Panc1 (cell line): ENCODE data around the gene TMEM62. TPM values are rescaled to one million over a fixed set of nuclear protein-coding genes. Genes with fewer than 3 reads are reported as not detected.
"Not testable (repeated sequence)": the region's sequence is repeated elsewhere in the genome, so short reads cannot be mapped to it uniquely, and the experiment has no call there.

Experiments used
- ATAC-seq: fragments of 200-7000 bp; cut with Tn5 transposase; 2 replicates; pipeline ENCODE4 v1.9.1; 2020; ENCODE audit warnings: mild to moderate bottlenecking, moderate library complexity
- BruUV-seq: library from RNA; stranded (reverse); fragments of 400-500 nt; replicated peaks from 2 replicates; lab custom pipeline; 2021; lab: Mats Ljungman, UMichigan
- CTCF ChIA-PET: fragments of 300-600 bp; sonication (Branson Sonifier 250); formaldehyde crosslinking; loops from one replicate; lab custom pipeline; 2022; ENCODE audit warnings: antibody characterized with exemption; lab: Charles Lee
- POLR2A ChIA-PET: fragments of 300-600 bp; sonication (Branson Sonifier 250); formaldehyde crosslinking; loops from one replicate; lab custom pipeline; 2022; ENCODE audit warnings: antibody characterized with exemption; lab: Charles Lee
- DNase-seq: peaks from one replicate; pipeline ENCODE4 v3.0.0-alpha.2; 2010; ENCODE audit warnings: low read depth, low spot score
- H3K27ac ChIP-seq: 2 replicates; pipeline ENCODE4 v1.5.1; 2011; ENCODE audit warnings: mild to moderate bottlenecking, low read length, inconsistent platforms
- H3K27me3 ChIP-seq: fragments of 200-500 bp; sonication (Bioruptor generic); 2 replicates; pipeline ENCODE4 v1.6.0; 2014; ENCODE audit warnings: low read length, inconsistent platforms; ENCODE audit not compliant: control insufficient read depth, insufficient read depth
- H3K36me3 ChIP-seq: fragments of 200-500 bp; sonication (Bioruptor generic); 2 replicates; pipeline ENCODE4 v1.5.1; 2014; ENCODE audit warnings: inconsistent platforms, mild to moderate bottlenecking, low read length, moderate library complexity; ENCODE audit not compliant: control insufficient read depth, insufficient read depth
- H3K4me1 ChIP-seq: 2 replicates; pipeline ENCODE4 v1.5.1; 2011; ENCODE audit warnings: inconsistent platforms, mild to moderate bottlenecking, low read length, moderate library complexity; ENCODE audit not compliant: control insufficient read depth, insufficient read depth
- H3K4me3 ChIP-seq, 2 experiments: 2 replicates each; pipeline ENCODE4 v1.5.1; 2011 to 2012; ENCODE audit warnings: low read depth in 2 of 2, low read length in 2 of 2, mild to moderate bottlenecking in 2 of 2, inconsistent platforms in 1 of 2, moderate library complexity in 1 of 2
- H3K9me3 ChIP-seq: fragments of 200-500 bp; sonication (Bioruptor generic); 2 replicates; pipeline ENCODE4 v1.5.1; 2014; ENCODE audit warnings: low read depth, mild to moderate bottlenecking, inconsistent platforms, low read length, moderate library complexity; ENCODE audit not compliant: control insufficient read depth, insufficient read depth
- POLR2AphosphoS5 ChIP-seq: IDR thresholded peaks from 2 replicates; pipeline ENCODE4 v1.6.1; 2012; ENCODE audit warnings: mild to moderate bottlenecking, low read depth, low read length, moderate library complexity
- SIN3A ChIP-seq: IDR thresholded peaks from 2 replicates; pipeline ENCODE4 v1.6.1; 2012; ENCODE audit warnings: low read depth, mild to moderate bottlenecking, low read length, moderate library complexity, borderline replicate concordance; ENCODE audit not compliant: insufficient read depth
- TCF7L2 ChIP-seq: IDR thresholded peaks from 2 replicates; pipeline ENCODE4 v1.6.1; 2011; ENCODE audit warnings: mild to moderate bottlenecking, low read depth, low read length, inconsistent platforms
- in situ Hi-C: cut with HindIII; loops from 2 replicates; pipeline ENCODE4 v1.10.0; 2016; ENCODE audit warnings: low sequenced_read_pairs, low pct_unique_long_range_greater_than_20kb
- intact Hi-C: fragments of 100-400 bp; cut with micrococcal nuclease; formaldehyde crosslinking; loops from one replicate; pipeline ENCODE4 v1.10.0; 2022; ENCODE audit not compliant: unreplicated experiment
- total RNA-seq: library from RNA; stranded (reverse); gene quantifications from one replicate; pipeline ENCODE4 v1.2.1, GENCODE V29; 2021; ENCODE audit not compliant: unreplicated experiment
- TF ChIP-seq, protein P1 (sequence below), 2 experiments: IDR thresholded peaks; 2 replicates each; pipeline ENCODE4 v1.6.1; 2011 to 2012; ENCODE audit warnings: low read depth in 2 of 2, control low read depth in 1 of 2, low read length in 1 of 2, mild to moderate bottlenecking in 1 of 2, moderate library complexity in 1 of 2; ENCODE audit not compliant: insufficient read depth in 1 of 2
- TF ChIP-seq, protein P2 (sequence below): fragments of 450-650 bp; IDR thresholded peaks from 2 replicates; pipeline ENCODE4 v1.5.1; 2017; ENCODE audit warnings: mild to moderate bottlenecking

TMEM62 gene
- total RNA-seq, 1 experiment from 2014 or later, result 20.4 TPM

DNA sequence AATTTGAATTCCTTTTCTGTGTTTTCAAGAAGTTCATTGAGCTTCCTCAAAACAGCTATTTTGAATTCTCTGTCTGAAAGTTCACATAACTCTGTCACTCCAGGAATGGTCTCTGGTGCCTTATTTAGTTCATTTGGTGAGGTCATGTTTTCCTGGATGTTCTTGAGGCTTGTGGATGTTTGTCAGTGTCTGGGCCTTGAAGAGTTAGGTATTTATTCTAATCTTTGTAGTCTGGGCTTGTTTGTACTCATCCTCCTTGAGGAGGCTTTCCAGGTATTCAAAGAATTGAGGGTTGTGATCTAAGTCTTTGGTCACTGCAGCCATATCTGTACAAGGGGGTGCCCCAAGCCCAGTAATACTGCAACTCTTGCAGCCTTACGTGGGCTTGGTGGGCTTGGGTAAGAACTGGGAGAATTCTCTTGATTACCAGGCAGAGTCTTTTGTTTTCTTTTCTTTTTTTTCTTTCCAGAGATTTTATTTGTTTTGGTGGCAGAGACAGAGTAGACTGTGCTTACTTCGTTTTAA lies 32.5 kb downstream of the TMEM62 start:
- Histone ChIP-seq H3K9me3 (no peaks in the 10 kb centered on the region), H3K36me3 (no peaks in the 10 kb centered on the region), H3K27me3 (no peaks in the 10 kb centered on the region), H3K27ac (peak overlapping the region; percentile 65; the same call in 1 of the 2 replicates), H3K4me3 (no peak overlapping the region), H3K4me1 (peaks cover 25% of the 10 kb centered on the region)
- DNase-seq (no peak), ATAC-seq (no peak)
- ChIA-PET CTCF (interaction anchor here (0.6 kb wide), 1 partner anchor 62 kb away, joined by 3 read pairs; no protein-coding TSS in a partner anchor), POLR2A (interaction anchor here (0.7 kb wide), 1 partner anchor 172 kb away, joined by 4 read pairs; no protein-coding TSS in a partner anchor)
- in situ Hi-C loops (no loop called here), intact Hi-C loops (no loop called here)
- TF ChIP-seq SIN3A, result no peak
- no peak for TF ChIP-seq POLR2AphosphoS5
- TF ChIP-seq, protein P1, sequence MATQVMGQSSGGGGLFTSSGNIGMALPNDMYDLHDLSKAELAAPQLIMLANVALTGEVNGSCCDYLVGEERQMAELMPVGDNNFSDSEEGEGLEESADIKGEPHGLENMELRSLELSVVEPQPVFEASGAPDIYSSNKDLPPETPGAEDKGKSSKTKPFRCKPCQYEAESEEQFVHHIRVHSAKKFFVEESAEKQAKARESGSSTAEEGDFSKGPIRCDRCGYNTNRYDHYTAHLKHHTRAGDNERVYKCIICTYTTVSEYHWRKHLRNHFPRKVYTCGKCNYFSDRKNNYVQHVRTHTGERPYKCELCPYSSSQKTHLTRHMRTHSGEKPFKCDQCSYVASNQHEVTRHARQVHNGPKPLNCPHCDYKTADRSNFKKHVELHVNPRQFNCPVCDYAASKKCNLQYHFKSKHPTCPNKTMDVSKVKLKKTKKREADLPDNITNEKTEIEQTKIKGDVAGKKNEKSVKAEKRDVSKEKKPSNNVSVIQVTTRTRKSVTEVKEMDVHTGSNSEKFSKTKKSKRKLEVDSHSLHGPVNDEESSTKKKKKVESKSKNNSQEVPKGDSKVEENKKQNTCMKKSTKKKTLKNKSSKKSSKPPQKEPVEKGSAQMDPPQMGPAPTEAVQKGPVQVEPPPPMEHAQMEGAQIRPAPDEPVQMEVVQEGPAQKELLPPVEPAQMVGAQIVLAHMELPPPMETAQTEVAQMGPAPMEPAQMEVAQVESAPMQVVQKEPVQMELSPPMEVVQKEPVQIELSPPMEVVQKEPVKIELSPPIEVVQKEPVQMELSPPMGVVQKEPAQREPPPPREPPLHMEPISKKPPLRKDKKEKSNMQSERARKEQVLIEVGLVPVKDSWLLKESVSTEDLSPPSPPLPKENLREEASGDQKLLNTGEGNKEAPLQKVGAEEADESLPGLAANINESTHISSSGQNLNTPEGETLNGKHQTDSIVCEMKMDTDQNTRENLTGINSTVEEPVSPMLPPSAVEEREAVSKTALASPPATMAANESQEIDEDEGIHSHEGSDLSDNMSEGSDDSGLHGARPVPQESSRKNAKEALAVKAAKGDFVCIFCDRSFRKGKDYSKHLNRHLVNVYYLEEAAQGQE (IDR thresholded peaks at IDR 0.05; ENCODE audit: insufficient read depth in 1 of 2, low read depth in 2 of 2, low read length in 1 of 2), result no peak
- TF ChIP-seq TCF7L2, result no peak
- TF ChIP-seq, protein P2, sequence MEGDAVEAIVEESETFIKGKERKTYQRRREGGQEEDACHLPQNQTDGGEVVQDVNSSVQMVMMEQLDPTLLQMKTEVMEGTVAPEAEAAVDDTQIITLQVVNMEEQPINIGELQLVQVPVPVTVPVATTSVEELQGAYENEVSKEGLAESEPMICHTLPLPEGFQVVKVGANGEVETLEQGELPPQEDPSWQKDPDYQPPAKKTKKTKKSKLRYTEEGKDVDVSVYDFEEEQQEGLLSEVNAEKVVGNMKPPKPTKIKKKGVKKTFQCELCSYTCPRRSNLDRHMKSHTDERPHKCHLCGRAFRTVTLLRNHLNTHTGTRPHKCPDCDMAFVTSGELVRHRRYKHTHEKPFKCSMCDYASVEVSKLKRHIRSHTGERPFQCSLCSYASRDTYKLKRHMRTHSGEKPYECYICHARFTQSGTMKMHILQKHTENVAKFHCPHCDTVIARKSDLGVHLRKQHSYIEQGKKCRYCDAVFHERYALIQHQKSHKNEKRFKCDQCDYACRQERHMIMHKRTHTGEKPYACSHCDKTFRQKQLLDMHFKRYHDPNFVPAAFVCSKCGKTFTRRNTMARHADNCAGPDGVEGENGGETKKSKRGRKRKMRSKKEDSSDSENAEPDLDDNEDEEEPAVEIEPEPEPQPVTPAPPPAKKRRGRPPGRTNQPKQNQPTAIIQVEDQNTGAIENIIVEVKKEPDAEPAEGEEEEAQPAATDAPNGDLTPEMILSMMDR, result no peak
- BruUV-seq, result no TSS peak

DNA sequence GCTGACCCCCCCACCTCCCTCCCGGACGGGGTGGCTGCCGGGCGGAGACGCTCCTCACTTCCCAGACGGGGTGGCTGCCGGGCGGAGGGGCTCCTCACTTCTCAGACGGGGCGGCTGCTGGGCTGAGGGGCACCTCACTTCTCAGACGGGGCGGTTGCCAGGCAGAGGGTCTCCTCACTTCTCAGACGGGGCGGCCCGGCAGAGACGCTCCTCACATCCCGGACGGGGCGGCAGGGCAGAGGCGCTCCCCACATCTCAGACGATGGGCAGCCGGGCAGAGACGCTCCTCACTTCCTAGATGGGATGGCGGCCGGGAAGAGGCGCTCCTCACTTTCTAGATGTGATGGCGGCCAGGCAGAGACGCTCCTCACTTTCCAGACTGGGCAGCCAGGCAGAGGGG lies 33.9 kb downstream of the TMEM62 start:
- H3K27me3 ChIP-seq, H3K36me3 ChIP-seq, CTCF ChIA-PET, DNase-seq, H3K27ac ChIP-seq, POLR2A ChIA-PET, ATAC-seq, H3K4me3 ChIP-seq, in situ Hi-C loops, BruUV-seq, intact Hi-C loops, H3K9me3 ChIP-seq: not testable (repeated sequence)
- H3K4me1 ChIP-seq, result peaks cover 25% of the 10 kb centered on the region
